Cardiac septum (tissue), 1 donor: Measurements from ENCODE around the gene NYAP1. TPM values are rescaled to one million over a fixed set of nuclear protein-coding genes. Genes with fewer than 3 reads are reported as not detected.
"Not testable (repeated sequence)": the region's sequence is repeated elsewhere in the genome, so short reads cannot be mapped to it uniquely, and the experiment has no call there.

ENCODE experiments used
- DNase-seq: peaks from one replicate; pipeline ENCODE4 v3.0.0-alpha.2; 2020; ENCODE audit warnings: low spot score
- intact Hi-C: fragments of 100-400 bp; cut with DNase I; formaldehyde crosslinking; loops from one replicate; pipeline ENCODE4 v1.14.0; 2022
- total RNA-seq: library from RNA; stranded (reverse); fragmentation: NEBNext Ultra II Directional; extraction: Animal tissue kit (Norgen Biotek cat#: 25700); gene quantifications from one replicate; pipeline ENCODE4 v1.2.1, GENCODE V29; 2021
- donor health status: DM: no; HTN: no; CAD: no.

Gene NYAP1
- total RNA-seq, 1 donor from 2014 or later: 0.22 TPM

DNA sequence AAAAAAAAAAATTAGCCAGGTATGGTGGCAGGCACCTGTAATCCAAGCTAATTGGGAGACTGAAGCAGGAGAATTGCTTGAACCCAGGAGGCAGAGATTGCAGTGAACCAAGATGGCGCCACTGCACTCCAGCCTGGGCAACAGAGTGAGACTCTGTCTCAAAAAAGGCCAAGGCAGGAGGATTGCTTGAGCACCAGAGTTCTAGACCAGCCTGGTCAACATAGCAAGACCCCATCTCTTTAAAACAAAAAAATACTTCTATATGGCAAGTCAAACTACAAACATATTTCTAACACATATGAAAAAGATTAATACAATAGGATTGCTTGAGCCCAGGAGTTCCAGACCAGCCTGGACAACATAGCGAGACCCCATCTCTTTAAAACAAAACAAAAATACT is 17.0 kb downstream of the NYAP1 start:
- DNase-seq, intact Hi-C loops: not testable (repeated sequence)

GRCh38 chr7:100504031-100504430 is 20.3 kb downstream of the NYAP1 start:
- DNase-seq, intact Hi-C loops: not testable (repeated sequence)

GRCh38 chr7:100504887-100505611 is 21.3 kb downstream of the NYAP1 start:
- intact Hi-C loops: no loop called here

DNA sequence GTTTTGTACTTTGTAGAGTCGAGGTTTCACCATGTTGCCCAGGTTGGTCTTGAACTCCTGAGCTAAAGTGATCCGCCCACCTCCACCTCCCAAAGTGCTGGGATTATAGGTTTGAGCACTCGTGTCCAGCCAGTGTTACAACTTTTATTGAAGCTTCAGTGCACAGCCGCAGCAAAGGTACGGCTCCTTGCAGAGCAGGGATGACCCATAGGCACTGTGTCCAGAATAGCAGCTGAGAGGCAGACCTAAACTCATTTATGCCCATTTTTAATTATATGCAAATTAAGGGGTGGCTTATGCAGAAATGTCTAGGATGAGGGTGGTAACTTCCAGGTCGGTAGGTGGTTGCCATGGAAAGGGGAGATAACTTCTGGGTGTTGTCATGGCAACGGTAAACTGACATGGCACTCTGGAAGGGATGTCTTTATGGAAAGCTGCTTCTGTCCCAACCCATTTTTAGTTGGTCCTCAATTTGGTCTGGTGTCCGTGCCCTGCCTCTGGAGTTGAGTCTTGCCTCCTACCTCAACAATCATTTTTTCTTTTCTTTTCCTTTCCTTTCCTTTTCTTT is 22.7 kb downstream of the NYAP1 start:
- DNase-seq: no peak
- intact Hi-C loops: no loop called here

More at GRCh38 chr7:100504887-100505611, 21.3 kb downstream of the NYAP1 start:
- DNase-seq: no peak

GRCh38 chr7:100509231-100509630 is 25.5 kb downstream of the NYAP1 start:
- no peak for DNase-seq
- intact Hi-C loops: no loop called here

DNA sequence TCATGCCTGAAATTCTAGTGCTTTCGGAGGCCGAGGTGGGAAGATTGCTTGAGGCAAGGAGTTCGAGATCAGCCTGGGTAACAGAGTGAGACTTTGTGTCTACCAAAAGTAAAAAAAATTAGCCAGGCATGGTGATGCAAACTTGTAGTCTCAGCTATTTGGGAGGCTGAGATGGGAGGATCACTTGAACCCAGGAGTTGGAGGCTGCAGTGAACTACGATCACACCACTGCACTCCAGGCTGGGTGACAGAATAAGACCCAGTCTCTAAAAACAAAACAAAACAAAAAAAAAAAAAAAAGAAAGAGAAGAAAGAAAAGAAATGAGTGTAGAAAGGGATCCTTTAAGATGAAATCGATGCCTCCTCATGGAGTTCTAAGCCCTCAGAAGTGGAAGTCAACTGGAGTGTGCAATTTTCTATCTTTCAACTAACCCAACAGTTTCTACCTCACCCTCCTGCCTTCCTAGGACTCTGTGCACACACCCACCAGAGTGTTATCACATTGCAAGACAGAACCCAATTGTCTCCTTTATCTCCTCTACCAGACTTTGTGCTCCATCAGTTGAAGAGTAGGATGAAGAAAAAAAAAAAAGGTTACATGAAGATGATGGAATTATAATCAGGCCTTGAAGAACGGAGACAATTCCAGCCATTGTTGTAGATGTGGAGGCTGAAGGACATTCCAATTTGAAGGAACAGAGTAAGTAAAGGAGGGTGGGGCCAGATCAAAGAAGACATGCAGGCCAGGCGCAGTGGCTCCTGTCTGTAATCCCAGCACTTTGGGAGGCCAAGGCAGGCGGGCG is 26.9 kb downstream of the NYAP1 start:
- intact Hi-C loops: no loop called here
- DNase-seq: no peak

GRCh38 chr7:100513212-100513810 is 29.6 kb downstream of the NYAP1 start:
- intact Hi-C loops: no loop called here
- no peak for DNase-seq

GRCh38 chr7:100515072-100515532 is 31.4 kb downstream of the NYAP1 start:
- no peak for DNase-seq
- intact Hi-C loops: no loop called here

DNA sequence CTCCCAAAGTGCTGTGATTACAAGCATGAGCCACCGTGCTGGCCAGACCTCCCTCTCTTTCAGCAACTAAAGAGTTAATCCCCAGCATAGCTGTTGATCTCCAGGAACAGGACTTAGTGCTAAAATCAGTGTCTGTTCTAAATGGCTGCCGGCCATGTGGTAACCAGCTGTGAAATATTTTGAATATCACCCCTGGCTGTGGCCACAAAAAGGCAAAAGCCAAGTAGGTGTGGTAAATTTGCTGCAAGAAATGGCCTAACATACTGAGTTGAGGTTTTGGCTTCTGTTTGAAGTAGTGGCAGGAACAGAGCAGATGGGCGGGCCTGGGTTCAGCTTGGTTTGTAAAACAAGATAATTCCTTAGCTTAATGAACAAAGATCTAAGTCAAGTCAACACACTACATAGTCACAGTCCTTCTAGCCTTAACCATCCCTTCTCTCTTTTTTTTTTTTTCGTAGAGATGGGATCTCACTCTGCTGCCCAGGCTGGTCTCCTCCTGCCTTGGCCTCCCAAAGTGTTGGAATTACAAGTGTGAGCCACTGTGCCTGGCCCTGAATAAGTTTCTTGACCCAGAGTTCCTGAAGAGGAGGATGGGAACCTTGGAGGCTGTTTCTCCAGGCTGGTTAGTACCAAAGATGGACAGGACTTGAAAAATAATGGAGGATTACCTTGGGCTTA is 32.5 kb downstream of the NYAP1 start:
- no peak for DNase-seq
- intact Hi-C loops: no loop called here

DNA sequence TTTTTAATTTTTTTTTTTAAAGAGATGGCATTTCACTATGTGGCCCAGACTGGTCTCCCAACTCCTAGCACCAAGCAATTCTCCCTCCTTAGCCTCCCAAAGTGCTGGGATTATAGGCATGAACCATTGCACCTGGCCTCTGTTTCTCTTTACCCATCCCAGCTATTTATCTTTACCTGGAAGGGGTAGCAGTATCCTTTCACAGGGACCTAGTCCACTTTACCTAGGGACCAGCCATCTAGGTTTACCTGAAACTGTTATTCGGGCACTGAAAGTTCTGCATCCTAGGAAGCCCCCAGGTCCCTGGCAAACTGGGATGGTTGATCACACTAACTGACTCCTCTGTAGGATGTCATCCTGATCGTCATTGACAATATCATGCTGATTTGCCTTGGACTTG is 33.6 kb downstream of the NYAP1 start:
- intact Hi-C loops: no loop called here
- no peak for DNase-seq

DNA sequence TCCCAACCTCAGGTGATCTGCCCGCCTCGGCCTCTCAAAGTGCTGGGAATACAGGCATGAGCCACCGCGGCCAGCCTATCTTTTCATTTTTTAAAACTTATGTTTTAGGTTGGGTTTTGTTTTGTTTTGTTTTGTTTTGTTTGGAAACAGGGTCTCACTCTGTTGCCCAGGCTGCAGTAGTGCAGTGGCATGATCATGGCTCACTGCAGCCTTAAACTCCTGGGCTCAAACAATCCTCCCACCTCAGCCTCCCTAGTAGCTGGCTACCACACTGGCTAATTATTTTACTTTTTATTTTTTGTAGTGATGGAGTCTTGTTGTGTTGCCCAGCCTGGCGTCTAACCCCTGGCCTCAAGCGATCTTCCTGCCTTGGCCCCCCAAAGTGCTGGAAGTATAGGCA is 35.9 kb downstream of the NYAP1 start:
- intact Hi-C loops: no loop called here
- DNase-seq: no peak

GRCh38 chr7:100520138-100520537 is 36.4 kb downstream of the NYAP1 start:
- no peak for DNase-seq
- intact Hi-C loops: no loop called here

GRCh38 chr7:100521076-100521475 is 37.3 kb downstream of the NYAP1 start:
- intact Hi-C loops: no loop called here
- DNase-seq: no peak

- DNase-seq, intact Hi-C loops: not testable (repeated sequence)
These were observed 38.3 kb downstream of the NYAP1 start for GRCh38 chr7:100521909-100522593.

DNA sequence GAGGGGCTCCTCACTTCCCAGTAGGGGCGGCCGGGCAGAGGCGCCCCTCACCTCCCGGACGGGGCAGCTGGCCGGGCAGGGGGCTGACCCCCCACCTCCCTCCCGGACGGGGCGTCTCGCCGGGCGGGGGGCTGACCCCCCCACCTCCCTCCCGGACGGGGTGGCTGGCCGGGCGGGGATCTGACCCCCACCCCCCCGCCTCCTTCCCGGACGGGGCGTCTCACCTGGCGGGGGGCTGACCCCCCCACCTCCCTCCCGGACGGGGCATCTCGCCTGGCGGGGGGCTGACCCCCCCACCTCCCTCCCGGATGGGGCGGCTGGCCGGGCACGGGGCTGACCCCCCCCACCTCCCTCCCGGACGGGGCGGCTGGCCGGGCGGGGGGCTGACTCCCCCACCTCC is 39.5 kb downstream of the NYAP1 start:
- intact Hi-C loops, DNase-seq: not testable (repeated sequence)

- intact Hi-C loops, DNase-seq: not testable (repeated sequence)
These were observed 44.6 kb downstream of the NYAP1 start for GRCh38 chr7:100528108-100528866.

GRCh38 chr7:100532165-100533022 is 48.7 kb downstream of the NYAP1 start:
- intact Hi-C loops: no loop called here
- DNase-seq: no peak
